ENCODE measurements around the gene FN3KRP.

DNA sequence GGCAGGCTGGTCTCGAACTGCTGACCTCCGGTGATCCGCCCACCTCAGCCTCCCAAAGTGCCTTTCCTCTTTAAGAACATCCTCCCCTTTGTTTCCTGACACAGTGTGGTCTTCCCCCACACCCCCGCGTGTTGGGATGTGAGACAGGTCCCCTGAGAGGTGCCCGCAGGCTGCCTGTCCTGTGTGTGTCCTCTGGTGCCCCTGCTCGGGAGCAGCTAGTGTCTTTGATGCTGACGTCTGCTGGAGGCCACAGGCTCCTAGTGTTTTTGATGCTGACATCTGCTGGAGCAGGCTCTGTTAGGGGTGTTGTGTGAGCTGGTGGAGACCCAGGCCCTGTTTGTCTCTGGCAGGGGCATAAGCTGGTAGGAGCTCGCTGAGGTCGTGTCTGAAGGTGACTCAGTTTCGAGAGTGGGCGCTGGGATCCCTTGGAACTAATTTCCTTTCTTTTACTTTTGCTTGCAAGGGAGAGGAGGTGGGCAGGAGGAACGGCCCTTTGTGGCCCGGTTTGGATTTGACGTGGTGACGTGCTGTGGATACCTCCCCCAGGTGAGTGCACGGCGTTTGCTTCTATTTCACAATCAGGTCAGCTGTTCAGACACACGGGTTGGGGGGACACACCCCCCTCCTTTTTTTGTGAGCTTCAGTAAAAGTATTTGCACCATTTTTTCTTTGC lies 6.0 kb downstream of the FN3KRP start:
- TF ChIP-seq CTCF (IDR thresholded peaks at IDR 0.05): no peak
- no peak for TF ChIP-seq POLR2A (IDR thresholded peaks at IDR 0.05)

All from gastroesophageal sphincter (tissue), 3 donors.